GM18868 (cell line): ENCODE results near the gene FDPS.

Source experiments
- ATAC-seq: cut with Tn5 transposase; IDR thresholded peaks from one replicate; pipeline ENCODE4 v1.9.1; 2021; ENCODE audit warnings: mild to moderate bottlenecking, moderate library complexity; ENCODE audit not compliant: unreplicated experiment

Gene FDPS

GRCh38 chr1:155352631-155353030, 44.0 kb downstream of the FDPS start:
- no peak for ATAC-seq

DNA sequence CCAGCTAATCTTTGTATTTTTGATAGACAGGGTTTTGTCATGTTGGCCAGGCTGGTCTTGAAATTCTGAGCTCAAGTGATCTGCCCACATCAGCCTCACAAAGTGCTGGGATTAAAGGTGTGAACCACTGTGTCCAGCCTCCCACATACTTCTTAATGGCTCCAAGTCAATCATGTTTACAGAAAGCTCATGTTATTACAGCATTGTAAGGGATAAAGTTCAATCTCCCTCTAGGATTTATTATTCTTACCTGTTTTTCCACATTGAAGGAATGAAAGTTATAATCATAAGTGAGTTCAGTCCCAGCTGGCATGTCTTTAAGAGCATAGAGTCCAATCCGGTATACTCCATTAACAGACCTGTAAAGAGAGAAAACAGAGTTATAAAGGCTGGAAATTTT, 51.4 kb downstream of the FDPS start:
- no peak for ATAC-seq
